DMS 273 treated with DMSO at 0.1 percent for 48 hours (cell line): ENCODE measurements around the gene H19.

Source experiments
- DNase-seq: peaks from one replicate; lab custom pipeline; 2025; lab: John Stamatoyannopoulos, UW

H19 gene

DNA sequence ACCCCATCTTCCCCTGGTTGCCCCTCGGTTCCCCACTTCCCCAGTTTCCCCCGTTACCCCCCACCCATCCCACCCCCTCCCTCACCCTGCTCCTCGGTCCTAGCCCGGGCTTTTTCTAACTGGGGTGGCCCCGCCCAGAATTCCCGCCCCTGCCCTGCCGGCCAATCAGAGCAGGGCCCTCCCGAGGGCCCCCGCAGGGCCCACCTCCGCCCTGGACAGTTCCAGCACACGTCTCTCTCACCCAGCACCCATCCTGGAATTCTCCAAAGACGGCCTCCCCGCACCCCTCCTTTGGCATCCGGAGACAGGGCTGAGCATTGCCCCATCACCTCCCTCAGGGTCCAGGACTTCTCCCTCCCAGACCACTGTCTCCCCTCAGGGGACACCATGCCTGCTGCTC lies at the start of gene H19:
Gene H19, minus strand, starts transcription at position 88 of the 400 bp plus-strand sequence.
- DNase-seq, result no peak

GRCh38 chr11:2041963-2042362 lies 44.3 kb upstream of the H19 start:
- DNase-seq, result no peak

DNA sequence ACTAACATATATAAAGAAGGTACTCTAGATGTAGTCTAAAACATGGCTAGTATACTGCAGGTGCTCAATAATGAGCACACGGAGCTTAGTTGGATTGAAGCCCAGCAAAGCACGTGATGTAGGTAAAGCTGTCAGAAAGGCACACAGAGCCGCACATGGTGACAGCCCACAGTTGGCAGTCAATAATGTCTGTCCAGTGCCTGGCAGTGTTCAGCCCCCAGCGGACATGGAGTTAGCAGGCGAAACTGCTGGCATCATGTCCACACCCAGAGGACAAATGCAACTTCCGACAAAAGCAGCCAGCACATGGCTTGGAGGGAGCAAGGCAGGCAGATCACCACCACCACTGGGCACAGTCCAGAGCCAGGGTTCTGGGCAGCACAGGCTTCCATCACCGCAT lies 43.5 kb upstream of the H19 start:
- no peak for DNase-seq

- no peak for DNase-seq
Measured at GRCh38 chr11:2039198-2039759, 41.6 kb upstream of the H19 start.

GRCh38 chr11:2036863-2037486 lies 39.3 kb upstream of the H19 start:
- no peak for DNase-seq

DNA sequence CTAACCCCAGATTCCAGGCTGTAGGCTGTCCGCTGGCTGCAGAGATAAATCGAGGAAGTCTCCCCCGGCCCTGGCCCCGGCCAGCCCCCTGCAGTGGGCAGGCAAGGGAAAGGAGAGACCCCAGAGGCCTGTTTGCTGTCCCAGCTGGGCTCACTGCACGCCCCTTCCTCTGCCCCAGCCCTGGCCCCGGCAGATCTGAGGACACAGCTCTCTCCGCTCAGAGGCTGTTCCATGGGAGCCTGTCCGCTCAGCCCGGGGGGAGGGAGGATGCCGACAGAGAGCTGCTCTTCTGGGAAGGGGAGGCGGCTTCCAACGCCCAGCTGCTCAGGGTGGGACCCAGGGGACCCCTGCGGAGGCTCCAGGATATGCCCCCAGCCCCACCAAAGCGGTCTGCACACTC lies 37.7 kb upstream of the H19 start:
- DNase-seq, result no peak

- DNase-seq, result no peak
Measured at GRCh38 chr11:2031058-2031457, 33.4 kb upstream of the H19 start.

DNA sequence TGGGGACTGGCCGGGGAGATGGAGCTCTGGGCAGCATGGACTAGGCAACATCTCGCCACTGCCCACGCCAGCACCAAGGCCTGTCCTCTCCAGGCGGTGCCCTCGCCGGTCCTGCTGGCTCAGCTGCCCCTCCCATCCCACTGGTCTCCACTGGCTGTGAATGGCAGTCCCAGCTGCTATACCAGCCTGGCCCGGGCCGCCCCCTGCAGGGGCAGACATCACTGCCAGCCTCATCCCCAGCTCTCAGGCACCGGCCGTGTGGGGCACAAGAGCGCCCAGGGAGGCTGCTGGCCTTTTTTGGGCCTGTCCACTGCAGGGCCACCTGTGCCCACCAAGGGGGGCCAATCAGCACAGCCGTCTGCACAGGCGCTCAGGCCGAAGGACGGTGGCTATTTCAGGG lies 30.1 kb upstream of the H19 start:
- DNase-seq, result no peak

DNA sequence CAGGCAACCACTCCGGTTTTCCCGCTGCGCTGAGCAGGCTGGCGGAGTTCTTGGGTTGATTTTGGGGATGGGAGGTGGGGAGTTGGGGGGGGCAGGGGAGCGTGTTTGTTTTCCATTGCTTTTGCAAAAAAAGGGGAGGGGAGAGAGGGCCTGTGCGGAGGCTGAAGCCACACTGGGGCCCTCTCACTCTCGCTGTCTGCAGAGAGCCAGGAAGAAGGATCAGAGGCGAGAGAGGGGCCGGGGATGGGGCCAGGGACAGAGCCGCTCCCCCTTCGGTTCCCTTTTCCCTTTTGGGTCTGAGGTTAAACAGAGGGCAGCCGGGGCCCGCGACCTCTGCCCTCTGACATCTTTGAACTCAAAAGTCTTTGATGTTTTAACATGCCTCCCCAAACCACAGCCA lies 17.4 kb upstream of the H19 start:
- DNase-seq, result no peak

DNA sequence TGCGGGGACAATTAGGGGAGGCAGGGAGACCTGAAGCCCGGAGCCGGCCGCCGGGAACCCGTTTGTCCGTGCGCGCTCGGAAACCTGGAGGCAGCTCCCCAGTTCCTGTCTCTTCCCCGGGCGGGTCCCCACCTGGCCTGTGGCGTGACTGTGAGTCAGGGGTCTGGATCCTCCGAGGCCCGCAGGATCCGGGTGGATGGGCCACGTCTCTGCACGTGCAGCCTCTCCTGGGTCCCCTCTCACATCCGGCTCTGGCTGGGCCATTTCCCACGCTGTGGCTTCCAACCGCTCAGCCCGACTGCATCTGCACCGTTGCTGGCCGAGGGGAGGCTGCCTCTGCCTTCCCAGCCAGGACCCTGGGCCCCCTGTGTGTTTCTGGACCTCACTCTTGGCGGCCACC lies 14.8 kb upstream of the H19 start:
- DNase-seq, result no peak

DNA sequence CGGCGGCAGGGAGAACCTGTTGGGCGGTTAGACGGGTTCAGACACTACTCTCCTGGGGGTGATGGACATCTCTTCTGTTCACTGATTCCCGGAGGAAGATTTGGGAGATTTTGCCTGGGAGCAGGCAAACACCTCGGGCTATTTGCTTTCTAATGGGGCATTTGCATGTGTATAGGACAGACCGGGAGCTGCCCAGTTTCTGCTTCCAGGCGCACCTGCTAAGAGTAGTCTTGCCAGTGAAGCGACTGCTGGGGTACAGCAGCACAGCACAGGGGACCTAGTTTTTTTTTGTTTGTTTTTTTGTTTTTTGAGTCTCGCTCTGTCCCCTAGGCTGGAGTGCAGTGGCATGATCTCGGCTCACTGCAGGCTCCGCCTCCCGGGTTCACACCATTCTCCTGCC lies 6.8 kb upstream of the H19 start:
- DNase-seq, result no peak

DNA sequence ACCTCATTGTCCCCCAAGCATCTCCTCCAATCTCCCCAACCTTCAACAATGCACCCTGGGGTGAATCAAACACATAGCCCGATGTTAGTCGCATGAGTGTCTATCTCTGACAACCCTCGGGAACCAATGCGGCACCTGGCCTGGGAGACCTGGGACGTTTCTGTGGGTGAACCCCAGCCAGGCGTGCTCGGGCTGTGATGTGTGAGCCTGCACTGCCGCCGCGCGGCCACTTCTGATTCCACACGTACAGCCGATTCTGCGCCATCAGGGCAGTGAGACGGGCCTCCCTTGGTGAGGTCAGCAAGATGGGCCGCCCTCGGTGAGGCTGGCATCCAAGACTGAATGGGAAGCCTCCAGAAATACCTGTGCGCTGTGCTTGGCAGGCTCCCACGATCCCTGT lies 5.2 kb upstream of the H19 start:
- DNase-seq, result no peak

DNA sequence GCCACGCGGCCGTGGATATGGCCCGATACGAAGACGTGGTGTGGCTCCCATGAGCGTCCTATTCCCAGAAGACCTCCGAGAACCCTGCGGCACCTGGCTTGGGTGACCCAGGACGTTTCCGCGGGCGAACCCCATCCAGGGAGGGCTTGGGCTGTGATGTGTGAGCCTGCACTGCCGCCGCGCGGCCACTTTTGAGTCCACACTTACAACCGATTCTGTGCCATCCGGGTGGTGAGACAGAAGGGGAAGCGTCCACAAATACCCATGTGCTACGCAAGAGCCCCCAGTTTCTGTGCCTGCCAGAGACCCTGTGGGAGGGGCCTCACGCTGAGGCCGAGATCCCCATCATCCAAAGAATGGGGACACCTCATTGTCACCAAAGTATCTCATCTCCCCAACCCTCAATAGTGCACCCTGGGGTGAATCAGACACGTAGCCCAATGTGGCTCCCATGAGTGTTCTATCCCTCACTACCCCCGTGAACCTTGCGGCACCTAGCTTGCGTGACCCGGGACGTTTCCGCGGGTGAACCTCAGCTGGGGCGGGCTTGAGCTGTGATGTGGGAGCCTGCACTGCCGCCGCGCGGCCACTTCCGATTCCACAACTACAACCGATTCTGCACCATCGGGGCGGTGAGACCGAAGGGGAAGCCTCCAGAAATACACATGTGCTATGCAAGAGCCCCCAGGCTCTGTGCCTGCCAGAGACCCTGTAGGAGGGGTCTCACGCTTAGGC lies 4.6 kb upstream of the H19 start:
- no peak for DNase-seq

- DNase-seq, result no peak
Measured at GRCh38 chr11:1998861-1999260, 1.2 kb upstream of the H19 start.

DNA sequence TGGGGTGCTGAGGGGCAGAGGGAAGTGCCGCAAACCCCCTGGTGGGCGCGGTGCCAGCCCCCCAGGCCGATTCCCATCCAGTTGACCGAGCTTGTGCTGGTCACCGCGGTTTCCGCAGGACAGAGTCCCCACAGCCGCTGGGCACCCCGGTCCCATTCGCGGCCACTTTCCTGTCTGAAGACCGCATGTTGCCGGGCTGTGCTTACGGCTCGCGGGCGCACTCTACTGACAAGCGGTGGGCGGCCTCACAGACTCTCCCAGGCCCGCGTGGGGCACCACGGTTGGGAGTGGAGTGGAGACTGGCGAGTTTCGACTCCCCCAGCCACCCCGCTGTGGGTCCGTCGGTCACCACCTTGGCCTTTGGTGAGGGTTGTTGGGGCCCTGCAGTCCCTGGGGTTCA lies 648 bp upstream of the H19 start:
- no peak for DNase-seq

GRCh38 chr11:1994121-1994520 lies 3.5 kb downstream of the H19 start:
- no peak for DNase-seq

DNA sequence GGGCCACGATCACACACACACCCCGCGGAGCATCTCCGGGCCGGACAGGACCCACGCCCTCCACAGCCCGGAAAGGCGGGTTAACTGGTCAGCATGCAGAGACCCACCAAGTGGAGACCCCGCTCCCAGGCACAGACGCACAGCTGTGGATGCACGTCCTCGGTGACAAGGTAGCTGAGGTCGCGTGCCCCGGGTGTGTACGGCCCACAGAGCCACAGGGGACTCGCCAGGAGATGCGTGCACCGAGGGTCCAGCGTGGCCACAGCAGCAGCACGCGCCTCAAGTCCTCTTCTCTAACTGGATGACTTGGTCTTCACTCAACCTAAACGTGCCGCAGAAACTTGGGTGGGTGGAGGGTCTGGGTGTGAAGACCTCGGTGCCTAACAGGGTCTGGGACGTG lies 5.5 kb downstream of the H19 start:
- no peak for DNase-seq

DNA sequence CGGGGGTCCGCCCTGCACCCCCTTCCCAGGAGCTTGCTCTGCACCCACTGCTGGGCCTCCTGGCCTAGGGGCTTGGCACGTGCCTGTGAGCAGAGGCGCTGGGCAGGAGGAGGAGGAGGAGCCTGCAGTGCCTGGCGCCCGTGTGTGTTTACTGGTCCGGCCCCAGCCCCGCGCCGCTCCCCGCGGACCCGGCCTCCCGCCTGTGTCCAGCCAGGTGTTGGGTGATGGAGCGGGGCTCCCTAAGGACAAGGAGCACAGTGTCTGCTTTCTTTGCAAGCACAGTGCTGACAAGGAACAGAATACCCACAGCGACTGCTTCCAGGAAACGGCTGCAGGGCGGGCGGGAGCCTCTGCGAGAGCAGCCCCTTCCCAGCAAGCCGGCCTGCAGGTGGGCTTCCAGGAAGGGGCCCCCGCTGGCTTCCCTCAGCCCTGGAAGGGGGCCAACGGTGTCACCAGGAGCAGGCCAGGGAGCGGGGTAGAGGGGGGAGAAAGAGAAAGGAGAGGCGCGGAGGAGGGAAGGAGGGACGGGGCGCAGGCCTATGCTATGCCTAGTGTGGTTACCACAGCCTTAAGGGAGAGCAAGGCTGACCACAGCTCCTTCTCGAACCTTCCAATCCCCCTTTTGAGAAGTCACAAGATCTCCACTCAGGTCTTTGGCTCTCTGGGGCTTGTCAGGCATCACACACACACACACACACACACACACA lies 6.6 kb downstream of the H19 start:
- DNase-seq, result no peak

DNA sequence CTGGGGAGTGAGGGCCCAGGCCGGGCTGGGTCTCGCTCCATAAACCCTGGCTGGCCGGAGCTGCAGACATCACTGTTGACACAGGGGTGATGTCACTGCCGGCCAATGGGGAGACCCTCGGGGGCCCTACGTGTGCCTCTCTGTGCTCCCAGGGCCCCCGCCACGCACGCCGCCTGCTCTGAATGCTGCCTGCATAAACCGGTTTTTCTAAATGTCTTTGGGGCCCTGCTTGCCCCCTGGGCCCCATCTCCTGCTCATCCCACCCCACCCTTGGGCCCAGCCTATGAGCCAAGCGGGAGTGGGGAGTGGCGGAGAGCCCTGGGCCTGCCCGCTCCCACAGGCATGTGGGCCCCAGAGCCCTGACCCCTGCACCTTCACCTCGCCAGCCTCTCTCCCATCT lies 7.7 kb downstream of the H19 start:
- DNase-seq, result no peak

GRCh38 chr11:1988667-1989317 lies 8.8 kb downstream of the H19 start:
- DNase-seq, result no peak

- DNase-seq, result no peak
Measured at GRCh38 chr11:1988174-1988573, 9.5 kb downstream of the H19 start.

GRCh38 chr11:1987024-1987423 lies 10.6 kb downstream of the H19 start:
- DNase-seq, result no peak

- DNase-seq, result no peak
Measured at GRCh38 chr11:1983601-1983961, 14.1 kb downstream of the H19 start.
